GM12873 (cell line): ENCODE data around the gene LAMC1.

Experiments
- CTCF ChIP-seq: IDR thresholded peaks from 2 replicates; pipeline ENCODE4 v1.5.1; 2012; ENCODE audit warnings: low read depth, mild to moderate bottlenecking, moderate library complexity, low read length, control low read depth; ENCODE audit not compliant: insufficient read depth; ENCODE audit errors: missing control alignments

The LAMC1 gene

GRCh38 chr1:183002797-183003196 is 20.4 kb upstream of the LAMC1 start:
- TF ChIP-seq CTCF: no peak

GRCh38 chr1:183003203-183003602 is 20.0 kb upstream of the LAMC1 start:
- no peak for TF ChIP-seq CTCF

- TF ChIP-seq CTCF: no peak
These were observed 19.1 kb upstream of the LAMC1 start for GRCh38 chr1:183004141-183004540.

- no peak for TF ChIP-seq CTCF
These were observed 11.4 kb upstream of the LAMC1 start for GRCh38 chr1:183011859-183012258.

GRCh38 chr1:183012301-183012994 is 10.8 kb upstream of the LAMC1 start:
- no peak for TF ChIP-seq CTCF

GRCh38 chr1:183019139-183019740 is 4.0 kb upstream of the LAMC1 start:
- TF ChIP-seq CTCF: no peak

- no peak for TF ChIP-seq CTCF
These were observed 3.4 kb upstream of the LAMC1 start for GRCh38 chr1:183019860-183020259.
